ENCODE results near the gene TCIRG1. TPM values are rescaled to one million over a fixed set of nuclear protein-coding genes. Genes with fewer than 3 reads are reported as not detected.

Gene TCIRG1
- total and polyA plus RNA-seq, 2 of the 13 experiments (the other 11 are each of a cell fraction or from before 2014, with no cell fraction given): 48.0 to 69.6 TPM

DNA sequence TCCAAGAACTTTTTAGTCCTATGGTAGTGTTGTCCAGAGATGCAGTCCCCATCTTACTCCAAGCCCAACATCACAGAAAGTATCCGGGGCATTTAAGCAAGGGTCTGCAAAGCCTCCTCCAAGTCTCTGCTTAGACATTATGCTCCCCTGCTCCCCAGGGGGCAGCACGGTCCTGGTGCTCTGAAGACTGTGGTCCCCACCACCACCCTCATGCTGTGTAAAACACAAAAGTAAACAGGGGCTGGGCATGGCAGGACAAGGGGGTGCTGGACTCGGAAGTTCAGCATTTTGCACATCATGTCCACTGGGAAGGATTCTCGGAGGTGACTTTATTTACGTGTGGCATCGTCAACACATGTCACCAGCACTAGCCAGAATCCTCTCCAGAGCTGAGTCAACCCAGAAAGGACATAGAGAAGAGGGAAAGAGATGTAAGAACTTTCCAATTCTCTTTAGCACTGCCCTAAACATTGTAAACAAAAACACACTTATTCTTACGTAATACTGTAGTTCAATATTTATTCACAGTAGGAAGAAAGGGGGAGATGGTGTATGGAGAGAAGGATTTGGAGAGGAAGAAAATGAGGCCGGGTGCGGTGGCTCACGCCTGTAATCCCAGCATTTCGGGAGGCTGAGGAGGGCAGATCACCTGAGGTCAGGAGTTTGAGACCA lies 37.7 kb downstream of the TCIRG1 start (continued):
- 0 out of 2 replicates have a peak, but pooled peaks have one; percentile 39 for TF ChIP-seq PAXIP1 (CRISPR knock-in tag; conservative IDR thresholded peaks at IDR 0.05)
- TF ChIP-seq ZNF563 (CRISPR knock-in tag; IDR thresholded peaks at IDR 0.05): no peak
- no peak for TF ChIP-seq HOXA5 (CRISPR knock-in tag; IDR thresholded peaks at IDR 0.05)
- no peak for TF ChIP-seq ATF6 (CRISPR knock-in tag; conservative IDR thresholded peaks at IDR 0.05)
- TF ChIP-seq CREB1 (IDR thresholded peaks at IDR 0.05): no peak
- no peak for TF ChIP-seq CREB1 (CRISPR knock-in tag; IDR thresholded peaks at IDR 0.05)
- no peak for TF ChIP-seq ZBTB2 (CRISPR knock-in tag; IDR thresholded peaks at IDR 0.05; ENCODE audit: low read depth)
- peak; percentile 49 for TF ChIP-seq CEBPG (CRISPR knock-in tag; IDR thresholded peaks at IDR 0.05)
- TF ChIP-seq FOXA3 (CRISPR knock-in tag; IDR thresholded peaks at IDR 0.05): peak; percentile 80
- TF ChIP-seq RBAK (CRISPR knock-in tag; IDR thresholded peaks at IDR 0.05): no peak
- TF ChIP-seq KDM4B (CRISPR knock-in tag; IDR thresholded peaks at IDR 0.05): no peak
- no peak for TF ChIP-seq TOPORS (CRISPR knock-in tag; IDR thresholded peaks at IDR 0.05)
- TF ChIP-seq ZSCAN9 (CRISPR knock-in tag; IDR thresholded peaks at IDR 0.05; ENCODE audit: borderline replicate concordance): no peak
- TF ChIP-seq ZNF282 (IDR thresholded peaks at IDR 0.05; ENCODE audit: partially characterized antibody): no peak
- TF ChIP-seq ZKSCAN5 (CRISPR knock-in tag; IDR thresholded peaks at IDR 0.05): 0 out of 2 replicates have a peak, but pooled peaks have one; percentile 19
- TF ChIP-seq ZNF460 (CRISPR knock-in tag; IDR thresholded peaks at IDR 0.05; ENCODE audit: borderline replicate concordance): no peak
- TF ChIP-seq RNF2 (conservative IDR thresholded peaks at IDR 0.05; ENCODE audit: low read depth): no peak
- TF ChIP-seq ETV5 (CRISPR knock-in tag; IDR thresholded peaks at IDR 0.05; ENCODE audit: borderline replicate concordance): no peak
- TF ChIP-seq EZH2 (conservative IDR thresholded peaks at IDR 0.05; ENCODE audit: low read depth, low read length): no peak
- no peak for TF ChIP-seq ZNF781 (CRISPR knock-in tag; IDR thresholded peaks at IDR 0.05; ENCODE audit: borderline replicate concordance, not compliant biosample characterization)
- peak; percentile 55; the same call in 1 of the 2 replicates for TF ChIP-seq TARDBP (CRISPR knock-in tag; IDR thresholded peaks at IDR 0.05)
- TF ChIP-seq FOXA1 (IDR thresholded peaks at IDR 0.05): no peak
- peak; percentile 75 for TF ChIP-seq FOXA1 (CRISPR knock-in tag; IDR thresholded peaks at IDR 0.05)
- no peak for TF ChIP-seq RBM22 (optimal IDR thresholded peaks at IDR 0.05; ENCODE audit: low read length)
- TF ChIP-seq, protein P1, sequence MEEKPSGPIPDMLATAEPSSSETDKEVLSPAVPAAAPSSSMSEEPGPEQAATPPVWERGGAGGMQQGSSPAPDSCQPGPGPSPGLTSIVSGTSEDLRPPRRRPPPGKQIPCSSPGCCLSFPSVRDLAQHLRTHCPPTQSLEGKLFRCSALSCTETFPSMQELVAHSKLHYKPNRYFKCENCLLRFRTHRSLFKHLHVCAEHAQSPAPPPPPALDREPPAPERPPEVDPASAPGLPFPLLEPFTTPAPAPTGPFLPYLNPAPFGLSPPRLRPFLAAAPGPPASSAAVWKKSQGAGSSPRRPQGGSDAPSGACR (CRISPR knock-in tag; IDR thresholded peaks at IDR 0.05): no peak
- no peak for TF ChIP-seq ZBTB1 (CRISPR knock-in tag; IDR thresholded peaks at IDR 0.05; ENCODE audit: borderline replicate concordance)

All from HepG2 (cell line).